Stimulated activated naive CD4-positive, alpha-beta T cell (primary cell): ENCODE measurements around the gene SLC13A2.
"Not testable (repeated sequence)": the region's sequence is repeated elsewhere in the genome, so short reads cannot be mapped to it uniquely, and the experiment has no call there.

Experiments
- DNase-seq, 6 experiments: peaks; one replicate each; lab custom pipeline; 2025; lab: John Stamatoyannopoulos, UW

SLC13A2 gene

GRCh38 chr17:28518132-28518531, 44.7 kb downstream of the SLC13A2 start:
- DNase-seq, result no peak

- DNase-seq, result no peak
These were observed 45.1 kb downstream of the SLC13A2 start for GRCh38 chr17:28518578-28518977.

DNA sequence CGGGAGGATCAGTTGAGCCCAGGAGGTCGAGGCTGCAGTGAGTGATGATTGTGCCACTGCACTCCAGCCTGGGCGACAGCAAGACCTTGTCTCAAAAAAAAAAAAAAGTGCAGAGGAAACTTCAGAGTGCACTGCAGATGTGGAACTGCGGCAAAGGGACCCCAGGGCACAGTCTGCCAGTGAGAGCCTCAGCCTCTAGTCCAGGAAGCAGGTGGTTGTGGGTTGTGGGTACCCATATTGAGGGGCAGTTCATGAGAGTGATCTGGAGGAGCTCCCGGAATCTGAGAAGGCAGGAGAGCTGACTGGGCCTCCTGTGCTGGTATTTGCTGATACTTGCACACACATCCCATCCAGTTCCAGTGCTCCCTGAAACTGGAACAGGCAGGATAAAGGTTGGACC, 45.8 kb downstream of the SLC13A2 start:
- no peak for DNase-seq

DNA sequence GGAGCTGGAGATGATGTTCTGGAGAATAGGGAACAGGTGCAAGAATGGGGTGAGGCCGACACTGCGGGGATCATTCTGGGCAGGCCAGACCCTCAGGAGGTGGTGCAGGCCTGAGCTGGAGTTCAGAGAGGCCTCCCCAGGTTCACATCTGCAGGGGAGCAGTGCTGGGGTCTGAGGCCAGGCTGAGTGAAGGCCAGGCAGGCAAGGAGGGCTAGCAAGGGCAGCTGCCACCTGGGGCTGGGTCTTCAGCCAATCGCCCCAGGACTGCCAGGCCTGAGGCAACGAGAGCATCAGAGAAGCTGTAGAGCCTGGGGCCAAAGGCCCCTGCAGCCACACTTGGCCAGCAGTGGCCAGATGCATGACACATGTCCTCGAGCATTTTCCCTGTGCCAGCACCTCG, 47.2 kb downstream of the SLC13A2 start:
- DNase-seq, result no peak

DNA sequence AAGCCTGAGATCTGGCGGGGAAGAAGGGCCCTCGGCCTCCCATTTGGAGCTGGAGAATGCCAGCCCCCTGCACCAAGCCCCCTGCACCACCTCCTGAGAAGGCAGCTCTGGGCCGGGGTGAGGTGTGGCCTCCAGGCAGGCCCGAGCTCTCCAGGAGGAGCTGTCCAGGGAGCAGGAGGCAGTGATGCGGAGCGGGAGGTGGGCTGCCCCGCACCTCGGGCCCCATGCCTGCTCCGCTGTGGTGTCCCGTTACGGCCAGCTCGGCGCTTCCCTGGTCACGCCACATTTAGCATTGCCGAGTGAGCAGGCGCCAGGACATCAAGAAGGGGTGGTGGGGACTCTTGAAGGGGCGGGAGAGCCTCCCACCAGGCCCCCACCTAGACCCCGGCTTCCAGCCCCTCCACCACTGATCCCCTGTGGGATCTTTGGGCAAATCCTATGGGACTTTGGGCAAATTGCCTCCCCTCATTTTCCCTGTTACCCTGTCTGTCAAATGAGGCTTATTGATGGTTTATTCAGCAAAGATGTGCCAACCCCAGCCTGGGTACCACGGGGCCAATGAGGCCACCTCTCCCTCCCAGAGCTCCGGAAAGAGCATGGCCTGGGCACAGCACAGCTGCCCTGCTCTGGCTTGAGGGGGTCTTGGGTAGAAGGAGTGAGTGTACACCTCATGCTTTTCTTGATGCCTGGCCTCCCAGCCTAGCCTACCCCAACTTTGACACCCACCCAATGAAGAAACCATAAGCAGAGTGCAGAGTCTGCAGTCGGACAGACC, 48.1 kb downstream of the SLC13A2 start:
- no peak for DNase-seq

DNA sequence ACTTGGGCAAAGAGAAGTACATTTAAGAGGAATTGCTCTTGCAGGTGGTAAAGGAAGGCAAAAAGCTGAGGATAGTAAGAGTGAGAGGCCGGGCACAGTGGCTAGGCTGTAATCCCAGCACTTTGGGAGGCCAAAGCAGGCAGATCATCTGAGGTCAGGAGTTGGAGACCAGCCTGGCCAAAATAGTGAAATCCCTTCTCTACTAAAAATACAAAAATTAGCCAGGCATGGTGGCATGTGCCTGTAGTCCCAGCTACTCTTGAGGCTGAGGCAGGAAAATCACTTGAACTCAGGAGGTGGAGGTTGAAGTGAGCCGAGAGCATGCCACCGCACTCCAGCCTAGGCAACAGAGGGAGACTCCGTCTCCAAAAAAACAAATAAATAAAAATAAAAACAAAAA, 48.8 kb downstream of the SLC13A2 start:
- not testable (repeated sequence) for DNase-seq

- no peak for DNase-seq
These were observed 49.7 kb downstream of the SLC13A2 start for GRCh38 chr17:28523186-28523585.

- DNase-seq, result no peak
These were observed 50.4 kb downstream of the SLC13A2 start for GRCh38 chr17:28523876-28524275.

GRCh38 chr17:28524476-28525424, 51.3 kb downstream of the SLC13A2 start:
- no peak for DNase-seq

- no peak for DNase-seq
These were observed 52.9 kb downstream of the SLC13A2 start for GRCh38 chr17:28526381-28526780.

- DNase-seq, result no peak
These were observed 53.8 kb downstream of the SLC13A2 start for GRCh38 chr17:28527181-28527681.

DNA sequence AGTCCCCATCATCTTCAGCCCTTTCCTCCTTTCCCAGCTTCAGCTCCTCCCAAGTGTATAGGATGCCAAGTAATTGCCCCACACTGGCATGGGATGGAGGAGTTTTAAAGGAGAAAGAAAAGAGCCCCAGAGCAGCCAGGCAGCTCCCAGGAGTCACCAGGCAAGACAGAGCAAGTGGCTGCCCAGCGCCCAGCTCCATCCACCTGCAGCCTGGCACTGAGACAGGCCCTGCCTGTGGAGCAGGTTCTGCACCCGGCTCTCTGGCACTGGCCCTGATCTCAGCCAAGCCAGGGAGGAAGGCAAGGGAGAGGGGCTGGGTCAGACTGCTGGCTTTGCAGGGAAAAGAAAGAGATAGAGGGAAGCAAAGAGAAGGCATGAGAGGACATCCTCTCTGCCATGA, 54.4 kb downstream of the SLC13A2 start:
- no peak for DNase-seq

DNA sequence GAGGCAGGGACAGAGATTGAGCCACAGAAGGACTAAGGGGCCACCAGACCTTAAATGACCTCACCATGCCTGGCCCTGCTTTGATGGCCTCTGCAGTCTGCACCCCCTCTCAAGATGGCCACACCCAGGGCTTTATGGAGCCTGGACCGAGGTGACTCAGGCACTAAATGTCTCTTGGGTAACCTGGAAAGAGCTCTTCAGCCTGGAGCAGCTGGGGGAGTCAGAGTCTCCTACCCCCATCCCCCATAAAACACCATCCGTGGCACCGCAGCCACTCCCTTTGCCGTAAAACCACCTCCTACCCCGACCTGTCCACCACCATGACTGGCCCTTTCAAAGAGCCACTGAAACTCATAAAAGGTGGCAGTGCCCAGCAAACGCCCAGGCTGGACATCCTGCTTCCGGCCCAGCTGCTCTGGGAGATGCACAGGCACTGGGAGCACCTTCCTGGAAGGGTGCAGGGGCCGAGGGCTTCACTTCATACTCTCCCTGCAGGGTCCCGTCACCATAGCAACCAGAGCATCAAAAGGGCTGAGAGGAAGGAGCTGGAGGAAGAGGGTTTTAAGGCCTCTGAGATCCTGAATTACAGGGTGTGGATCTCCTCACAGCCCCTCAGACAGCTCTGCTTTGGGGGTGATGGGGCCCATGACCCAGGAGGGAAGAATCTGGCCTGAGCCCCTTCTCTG, 55.0 kb downstream of the SLC13A2 start:
- DNase-seq, result no peak

- no peak for DNase-seq
These were observed 55.6 kb downstream of the SLC13A2 start for GRCh38 chr17:28529013-28529400.

- DNase-seq, result no peak
These were observed 56.8 kb downstream of the SLC13A2 start for GRCh38 chr17:28530250-28530649.

- DNase-seq, result no peak
These were observed 57.5 kb downstream of the SLC13A2 start for GRCh38 chr17:28530926-28531325.

GRCh38 chr17:28532050-28532960, 58.9 kb downstream of the SLC13A2 start:
- DNase-seq, result no peak

GRCh38 chr17:28533091-28533807, 59.8 kb downstream of the SLC13A2 start:
- no peak for DNase-seq

- no peak for DNase-seq
These were observed 61.4 kb downstream of the SLC13A2 start for GRCh38 chr17:28534740-28535375.
